GM12801 (cell line): Measurements from ENCODE around the gene BTBD17.

ENCODE experiments used
- CTCF ChIP-seq: IDR thresholded peaks from one replicate; pipeline ENCODE4 v1.5.1; 2011; ENCODE audit warnings: control low read depth; ENCODE audit not compliant: insufficient read length; ENCODE audit errors: extremely low read depth

Gene BTBD17

GRCh38 chr17:74373838-74374606 is 12.4 kb upstream of the BTBD17 start:
- no peak for TF ChIP-seq CTCF

- TF ChIP-seq CTCF = no peak
Observed at GRCh38 chr17:74372426-74372825, 10.8 kb upstream of the BTBD17 start.

DNA sequence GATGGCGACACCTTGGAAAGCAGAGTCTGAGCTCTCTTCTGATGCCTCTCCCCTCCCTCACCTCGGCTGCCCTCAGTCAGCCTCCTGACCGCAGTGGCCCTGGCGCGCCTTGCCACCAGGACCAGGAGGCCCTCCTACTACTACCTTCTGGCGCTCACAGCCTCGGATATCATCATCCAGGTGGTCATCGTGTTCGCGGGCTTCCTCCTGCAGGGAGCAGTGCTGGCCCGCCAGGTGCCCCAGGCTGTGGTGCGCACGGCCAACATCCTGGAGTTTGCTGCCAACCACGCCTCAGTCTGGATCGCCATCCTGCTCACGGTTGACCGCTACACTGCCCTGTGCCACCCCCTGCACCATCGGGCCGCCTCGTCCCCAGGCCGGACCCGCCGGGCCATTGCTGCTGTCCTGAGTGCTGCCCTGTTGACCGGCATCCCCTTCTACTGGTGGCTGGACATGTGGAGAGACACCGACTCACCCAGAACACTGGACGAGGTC is 10.0 kb upstream of the BTBD17 start:
- TF ChIP-seq CTCF = no peak

DNA sequence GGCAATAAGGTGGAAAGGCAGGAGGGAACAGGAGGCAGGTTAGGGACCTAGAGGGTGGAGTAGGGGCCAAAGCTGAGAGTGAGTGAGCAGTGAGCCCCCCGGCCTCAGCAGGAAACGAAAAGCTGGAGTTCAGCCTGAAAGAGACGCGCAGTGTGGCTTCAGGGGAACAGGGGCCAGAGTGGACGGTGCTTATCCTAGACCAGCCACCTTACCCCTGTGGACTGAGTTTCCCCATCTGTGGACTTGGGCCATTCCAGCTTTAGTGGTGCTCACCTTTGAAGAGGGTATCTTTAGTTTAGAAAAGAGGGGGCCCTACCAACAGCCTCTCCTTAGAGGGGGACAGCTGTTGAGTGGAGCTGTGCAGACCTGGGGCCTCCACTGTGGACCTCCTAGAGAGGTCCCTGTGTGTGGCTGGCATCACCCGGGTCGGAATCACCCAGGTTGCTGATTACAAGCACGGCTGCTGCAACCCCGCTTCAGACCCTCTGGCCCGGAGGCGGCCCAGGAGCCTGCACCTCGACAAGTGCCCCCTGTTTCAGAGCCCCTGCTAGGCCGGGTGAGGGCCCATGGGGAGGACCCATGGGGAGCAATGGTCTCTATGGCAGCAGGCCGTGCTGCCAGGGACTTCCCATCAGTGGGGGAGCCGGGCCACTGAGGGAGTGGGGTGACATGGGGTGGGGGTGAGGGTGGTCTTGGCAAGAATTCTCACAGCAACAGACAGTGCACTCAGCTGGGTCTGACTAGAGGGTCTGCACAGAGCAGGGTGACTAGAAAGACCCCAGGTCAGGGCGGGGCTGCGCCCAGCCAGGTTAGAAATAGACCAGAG is 8.2 kb upstream of the BTBD17 start:
- TF ChIP-seq CTCF = no peak

GRCh38 chr17:74369221-74369620 is 7.6 kb upstream of the BTBD17 start:
- TF ChIP-seq CTCF = no peak

- TF ChIP-seq CTCF = no peak
Observed at GRCh38 chr17:74368341-74369081, 6.8 kb upstream of the BTBD17 start.

GRCh38 chr17:74367206-74367605 is 5.5 kb upstream of the BTBD17 start, which contains the start of gene GPR142:
Gene GPR142, plus strand, starts transcription at chr17:74367506. Its CDS starts 2,035 bp downstream, at chr17:74369541.
- TF ChIP-seq CTCF = no peak
